HG03280 (cell line): ENCODE results near the gene GIMAP7.
A peak's percentile ranks its signal among the peaks of the same experiment; 100 is the strongest.
"Not testable (repeated sequence)": the region's sequence is repeated elsewhere in the genome, so short reads cannot be mapped to it uniquely, and the experiment has no call there.

Experiments used
- ATAC-seq: cut with Tn5 transposase; IDR thresholded peaks from one replicate; pipeline ENCODE4 v1.9.1; 2021; ENCODE audit warnings: mild to moderate bottlenecking, moderate library complexity; ENCODE audit not compliant: unreplicated experiment

Gene GIMAP7

GRCh38 chr7:150511048-150511447 is 3.6 kb upstream of the GIMAP7 start:
- ATAC-seq, result no peak

- ATAC-seq, result no peak
These were observed 914 bp upstream of the GIMAP7 start for GRCh38 chr7:150513758-150514157.

- peak; percentile 19 for ATAC-seq
These were observed 826 bp downstream of the GIMAP7 start for GRCh38 chr7:150515248-150516147.

GRCh38 chr7:150516956-150517745 is 2.5 kb downstream of the GIMAP7 start:
- ATAC-seq, result no peak

GRCh38 chr7:150519310-150519709 is 4.6 kb downstream of the GIMAP7 start:
- ATAC-seq, result no peak

GRCh38 chr7:150520145-150520544 is 5.5 kb downstream of the GIMAP7 start:
- no peak for ATAC-seq

- not testable (repeated sequence) for ATAC-seq
These were observed 8.3 kb downstream of the GIMAP7 start for GRCh38 chr7:150522931-150523330.

- no peak for ATAC-seq
These were observed 9.3 kb downstream of the GIMAP7 start for GRCh38 chr7:150524018-150524417.

GRCh38 chr7:150531704-150532103 is 17.0 kb downstream of the GIMAP7 start:
- ATAC-seq, result no peak

GRCh38 chr7:150538259-150538658 is 23.6 kb downstream of the GIMAP7 start:
- ATAC-seq, result no peak

- ATAC-seq, result no peak
These were observed 38.5 kb downstream of the GIMAP7 start for GRCh38 chr7:150553163-150553562.

GRCh38 chr7:150556521-150557138 is 42.0 kb downstream of the GIMAP7 start:
- ATAC-seq, result no peak

- ATAC-seq, result no peak
These were observed 45.8 kb downstream of the GIMAP7 start for GRCh38 chr7:150560486-150560885.

- ATAC-seq, result no peak
These were observed 48.2 kb downstream of the GIMAP7 start for GRCh38 chr7:150562919-150563318.

- ATAC-seq, result no peak
These were observed 49.3 kb downstream of the GIMAP7 start for GRCh38 chr7:150564006-150564405.

- ATAC-seq, result no peak
These were observed 49.9 kb downstream of the GIMAP7 start for GRCh38 chr7:150564566-150564965.

- ATAC-seq, result no peak
These were observed 50.6 kb downstream of the GIMAP7 start for GRCh38 chr7:150565239-150565638.

- no peak for ATAC-seq
These were observed 51.5 kb downstream of the GIMAP7 start for GRCh38 chr7:150566123-150566522.

GRCh38 chr7:150566572-150566971 is 51.9 kb downstream of the GIMAP7 start:
- no peak for ATAC-seq

- ATAC-seq, result no peak
These were observed 52.5 kb downstream of the GIMAP7 start, which contains the start of gene GIMAP4 for GRCh38 chr7:150567169-150567568. GIMAP4 (plus strand) TSS chr7:150567390; CDS start chr7:150569902, 2,512 bp downstream.

- no peak for ATAC-seq
These were observed 53.2 kb downstream of the GIMAP7 start for GRCh38 chr7:150567871-150568301.
